ENCODE data around the gene IGF1R.

IGF1R gene

DNA sequence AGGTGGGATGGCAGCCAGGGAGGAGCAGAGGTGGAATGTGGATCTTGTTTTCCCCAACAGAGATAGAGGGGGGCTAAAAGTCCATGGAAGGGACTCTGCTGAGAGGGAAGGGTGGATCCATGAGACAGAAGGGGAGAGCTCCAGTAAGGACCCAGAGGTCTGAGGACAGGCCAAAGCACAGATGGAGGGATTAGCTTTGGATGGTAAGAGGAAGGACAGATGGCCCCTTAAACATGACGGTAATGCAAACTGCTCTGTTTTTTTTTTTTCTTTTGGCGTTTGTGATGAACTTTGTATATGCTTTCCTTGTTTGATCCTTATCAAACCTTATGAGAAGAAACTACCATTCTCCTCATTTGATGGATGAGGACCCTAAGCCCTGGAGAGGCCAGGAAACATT lies 96.2 kb downstream of the IGF1R start:
- no peak for DNase-seq

GRCh38 chr15:98745179-98745578 lies 96.8 kb downstream of the IGF1R start:
- no peak for DNase-seq

- DNase-seq: no peak
Observed at GRCh38 chr15:98745650-98746374, 97.5 kb downstream of the IGF1R start.

GRCh38 chr15:98746375-98747155 lies 98.2 kb downstream of the IGF1R start:
- DNase-seq: peak in 3 of 56 donors; percentile 8 to 29 (median 15)

DNA sequence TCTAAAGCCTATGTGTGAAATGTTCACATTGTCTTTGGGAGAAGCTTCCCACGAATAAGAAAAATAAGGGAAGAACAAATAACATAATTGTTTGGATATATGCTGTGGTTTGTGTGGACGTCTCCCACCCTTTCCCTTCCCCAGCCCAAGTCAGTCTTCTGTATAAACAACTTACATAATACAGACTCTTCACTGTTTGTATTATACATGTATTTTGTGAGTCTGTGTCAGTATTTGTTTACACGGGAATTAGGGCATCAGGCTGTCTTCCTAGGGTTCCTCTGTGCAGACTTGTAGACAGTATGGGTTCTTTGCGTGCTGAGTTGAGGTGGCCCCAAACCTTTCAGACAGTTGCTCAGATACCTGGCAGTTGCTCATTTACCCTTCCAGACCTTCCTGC lies 103.4 kb downstream of the IGF1R start:
- DNase-seq: no peak

- DNase-seq: no peak
Observed at GRCh38 chr15:98753726-98754656, 105.7 kb downstream of the IGF1R start.

DNA sequence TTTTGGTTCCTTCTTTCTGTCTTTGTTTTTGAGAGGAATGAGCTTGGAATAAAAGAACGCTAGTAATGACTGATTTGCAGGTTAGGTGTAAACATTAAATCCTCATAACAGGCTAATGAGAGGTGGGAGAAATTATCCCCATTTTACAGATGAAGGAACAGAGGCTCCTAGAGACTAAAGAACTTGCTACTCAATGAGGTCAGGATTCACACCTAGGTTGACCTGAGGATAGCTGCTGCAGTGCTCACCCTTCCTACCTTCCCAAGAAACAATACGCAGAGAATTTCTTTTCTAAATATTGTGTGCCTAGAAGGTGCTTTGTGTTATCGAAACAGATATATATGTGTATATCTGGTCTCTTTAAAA lies 106.3 kb downstream of the IGF1R start:
- no peak for DNase-seq

GRCh38 chr15:98755138-98755537 lies 106.8 kb downstream of the IGF1R start:
- DNase-seq: no peak

DNA sequence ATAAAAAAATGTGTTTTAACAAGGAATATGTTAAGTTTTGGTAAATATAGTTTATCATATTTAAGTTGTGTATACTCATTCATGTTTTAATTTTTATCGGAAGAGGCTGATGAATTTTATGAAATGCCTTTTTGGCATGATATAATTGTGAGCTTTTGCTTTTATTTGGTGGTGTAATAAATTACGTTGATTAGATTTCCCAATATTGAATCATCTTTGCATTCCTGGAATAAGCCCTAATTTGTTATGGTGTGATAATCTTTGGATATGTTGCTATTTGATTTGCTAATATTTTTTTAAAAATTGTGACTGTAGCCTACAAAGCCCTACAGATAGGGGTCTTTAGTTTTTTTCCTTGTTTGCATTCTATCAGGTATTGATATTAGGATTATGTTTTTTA lies 107.4 kb downstream of the IGF1R start:
- DNase-seq: no peak

DNA sequence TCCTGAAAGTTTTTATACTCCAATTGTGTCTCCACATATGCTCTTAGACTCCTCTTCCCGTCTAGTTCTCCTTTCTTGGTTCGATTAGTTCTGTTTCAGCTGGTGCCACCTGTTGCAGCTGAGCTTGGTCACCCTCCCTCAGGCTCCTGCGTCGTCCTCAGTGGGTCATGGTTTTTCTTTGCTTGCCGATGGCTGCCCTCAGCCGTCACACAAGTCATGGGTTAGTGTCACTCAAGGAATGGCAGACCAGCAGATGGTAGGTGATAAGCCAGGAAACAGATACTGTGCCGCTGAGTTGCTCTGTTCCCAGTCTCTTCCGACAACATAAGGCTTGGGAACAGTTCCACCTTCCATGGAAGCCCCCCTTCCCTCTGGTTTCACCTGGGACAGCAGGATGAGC lies 109.9 kb downstream of the IGF1R start:
- no peak for DNase-seq

GRCh38 chr15:98759277-98759676 lies 110.9 kb downstream of the IGF1R start:
- DNase-seq: no peak

DNA sequence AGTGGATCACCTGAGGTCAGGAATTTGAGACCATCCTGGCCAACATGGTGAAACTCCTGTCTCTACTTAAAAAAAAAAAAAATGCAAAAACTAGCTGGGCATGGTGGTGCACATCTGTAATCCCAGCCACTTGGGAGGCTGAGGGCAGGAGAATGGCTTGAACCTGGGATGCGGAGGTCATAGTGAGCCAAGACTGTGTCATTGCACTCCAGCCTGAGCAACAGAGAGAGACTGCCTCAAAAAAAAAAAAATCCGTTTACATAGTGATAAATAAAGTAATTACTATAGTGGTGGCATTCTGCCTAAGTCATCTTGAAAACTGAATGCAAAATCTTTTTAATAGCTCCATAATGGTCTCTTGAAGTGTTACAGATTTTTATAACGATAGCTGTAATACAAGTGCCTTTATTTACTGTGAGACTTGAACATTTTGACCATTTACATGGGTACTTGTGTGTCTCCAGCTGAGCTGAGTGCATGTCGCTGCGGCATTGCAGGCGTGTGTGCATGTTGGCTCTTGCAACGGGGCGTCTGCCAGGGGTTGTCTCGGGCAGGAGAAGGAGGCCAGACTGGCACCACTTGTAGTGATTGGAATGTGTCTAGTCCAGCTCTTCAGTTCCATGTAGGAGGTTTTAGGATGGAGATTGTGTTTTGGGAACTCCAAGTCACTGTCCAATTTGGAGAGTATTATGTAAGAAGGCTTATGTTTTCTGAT lies 111.9 kb downstream of the IGF1R start:
- no peak for DNase-seq

DNA sequence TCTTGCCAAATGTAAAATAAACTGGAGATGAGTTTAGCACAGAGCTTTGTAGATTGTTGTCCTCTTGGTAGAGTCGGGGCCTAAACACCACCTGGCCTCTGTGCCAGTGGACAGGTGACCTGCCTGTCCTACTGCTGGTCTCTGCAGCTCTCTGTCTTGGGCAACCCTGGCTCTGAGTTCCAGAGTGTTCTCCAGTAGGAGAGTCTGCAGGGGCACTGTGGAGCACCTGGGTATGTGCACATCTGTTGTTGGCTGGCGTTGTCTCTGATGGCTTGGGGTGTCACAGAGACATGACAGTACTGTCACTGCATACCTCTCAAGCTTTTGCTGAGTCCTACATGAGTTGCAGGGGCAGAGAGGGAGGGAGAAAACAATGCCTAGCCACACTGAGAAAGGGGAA lies 112.6 kb downstream of the IGF1R start:
- no peak for DNase-seq

DNA sequence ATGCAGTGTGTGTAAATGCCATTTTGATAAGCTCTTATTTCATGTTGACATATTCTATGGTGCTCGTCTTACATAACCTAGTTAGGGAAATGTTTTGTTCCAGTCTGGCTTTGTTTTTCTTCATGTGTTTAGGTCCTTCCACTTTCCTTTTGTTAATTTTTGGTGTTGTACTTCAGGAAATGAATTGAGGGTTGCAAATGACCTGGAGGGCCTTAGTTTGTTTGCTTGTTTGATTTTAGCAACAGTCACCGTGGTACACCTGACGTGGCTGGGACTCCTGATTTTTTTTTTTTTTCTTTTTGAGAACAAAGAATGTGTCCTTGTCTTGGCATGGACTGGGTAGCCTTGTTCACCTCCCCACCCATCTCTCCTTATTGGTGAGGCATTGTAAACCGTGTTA lies 114.8 kb downstream of the IGF1R start:
- DNase-seq: no peak

- no peak for DNase-seq
Observed at GRCh38 chr15:98764291-98764690, 116.0 kb downstream of the IGF1R start.

GRCh38 chr15:98765610-98766009 lies 117.3 kb downstream of the IGF1R start:
- no peak for DNase-seq

GRCh38 chr15:98767692-98768091 lies 119.4 kb downstream of the IGF1R start:
- no peak for DNase-seq

- no peak for DNase-seq
Observed at GRCh38 chr15:98769867-98770266, 121.5 kb downstream of the IGF1R start.

GRCh38 chr15:98770984-98771383 lies 122.6 kb downstream of the IGF1R start:
- DNase-seq: no peak

DNA sequence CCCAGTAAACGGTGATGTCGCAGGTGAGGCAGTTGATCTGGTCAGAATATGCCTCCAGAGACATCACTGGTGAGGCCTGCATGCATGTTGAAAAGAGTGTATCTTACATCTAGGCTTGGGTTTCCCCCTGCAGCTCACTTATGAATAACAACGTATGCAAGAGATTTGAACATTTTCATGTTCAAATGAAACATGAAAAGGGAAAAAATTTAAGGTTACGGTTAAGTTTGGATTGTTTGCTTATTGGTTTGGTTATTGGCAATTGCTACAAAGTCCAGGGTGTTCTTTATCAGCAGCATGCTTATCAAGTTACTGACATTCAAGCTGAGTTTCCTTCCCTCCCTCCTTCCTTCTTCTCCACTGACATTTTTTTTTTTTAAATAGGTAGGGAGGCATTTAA lies 123.2 kb downstream of the IGF1R start:
- no peak for DNase-seq

DNA sequence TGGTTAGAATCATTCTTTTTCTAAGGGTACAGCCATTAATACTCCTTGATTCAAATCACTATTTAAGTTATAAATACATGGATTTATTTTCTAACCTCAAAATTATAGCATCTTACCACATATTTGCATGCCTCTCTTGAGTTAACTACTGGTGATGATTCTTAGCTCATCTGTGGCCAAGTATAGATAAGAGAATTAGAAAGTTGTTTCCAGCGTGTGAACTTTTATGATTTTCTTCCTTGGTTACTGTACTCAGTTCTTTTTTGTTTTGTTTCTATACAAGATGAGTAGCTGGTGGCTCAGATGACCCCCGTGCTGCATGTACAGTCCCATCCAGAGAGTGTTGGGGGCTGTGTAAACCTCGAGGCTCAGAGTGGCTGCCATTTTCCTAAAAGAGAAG lies 124.6 kb downstream of the IGF1R start:
- no peak for DNase-seq

All from nucleus accumbens (tissue), 56 donors.